IMR-90 (cell line): Measurements from ENCODE around the gene TCERG1L.

ENCODE experiments used
- BHLHE40 ChIP-seq: fragments of 150-350 bp; IDR thresholded peaks from 2 replicates; pipeline ENCODE4 v1.6.1; 2016; ENCODE audit warnings: mild to moderate bottlenecking, low read depth, low read length
- CEBPB ChIP-seq: IDR thresholded peaks from 2 replicates; pipeline ENCODE4 v1.6.1; 2012; ENCODE audit warnings: low read depth, low read length, improper control_type of control experiment
- ELK1 ChIP-seq: fragments of 150-350 bp; IDR thresholded peaks from 2 replicates; pipeline ENCODE4 v1.6.1; 2016; ENCODE audit warnings: low read depth, mild to moderate bottlenecking, low read length, moderate library complexity, borderline replicate concordance
- FOS ChIP-seq: fragments of 150-350 bp; IDR thresholded peaks from 2 replicates; pipeline ENCODE4 v1.6.1; 2016; ENCODE audit warnings: low read depth, low read length
- MAFK ChIP-seq: IDR thresholded peaks from 2 replicates; pipeline ENCODE4 v1.6.1; 2012; ENCODE audit warnings: low read depth, low read length, improper control_type of control experiment
- MAZ ChIP-seq: IDR thresholded peaks from 2 replicates; pipeline ENCODE4 v1.6.1; 2012; ENCODE audit warnings: low read depth, mild to moderate bottlenecking, low read length, improper control_type of control experiment, moderate library complexity, borderline replicate concordance
- MXI1 ChIP-seq: IDR thresholded peaks from 2 replicates; pipeline ENCODE4 v1.6.1; 2012; ENCODE audit warnings: low read depth, mild to moderate bottlenecking, low read length, moderate library complexity, borderline replicate concordance
- NFE2L2 ChIP-seq: fragments of 150-350 bp; IDR thresholded peaks from 2 replicates; pipeline ENCODE4 v1.6.1; 2016; ENCODE audit warnings: low read depth, mild to moderate bottlenecking, low read length
- POLR2A ChIP-seq: IDR thresholded peaks from 2 replicates; pipeline ENCODE4 v1.6.1; 2012; ENCODE audit warnings: mild to moderate bottlenecking, low read depth, low read length
- RAD21 ChIP-seq: IDR thresholded peaks from 2 replicates; pipeline ENCODE4 v1.6.1; 2012; ENCODE audit warnings: low read length, improper control_type of control experiment
- RCOR1 ChIP-seq: IDR thresholded peaks from 2 replicates; pipeline ENCODE4 v1.6.1; 2012; ENCODE audit warnings: mild to moderate bottlenecking, low read length, improper control_type of control experiment; ENCODE audit not compliant: insufficient replicate concordance
- SMC3 ChIP-seq: fragments of 150-350 bp; IDR thresholded peaks from 2 replicates; pipeline ENCODE4 v1.6.1; 2016; ENCODE audit warnings: low read depth, mild to moderate bottlenecking, antibody characterized with exemption, low read length, moderate library complexity
- TF ChIP-seq, protein P1 (sequence below): conservative IDR thresholded peaks from 2 replicates; pipeline ENCODE4 v1.5.1; 2012; ENCODE audit warnings: mild to moderate bottlenecking, low read depth, low read length, improper control_type of control experiment
- TF ChIP-seq, protein P2 (sequence below): fragments of 150-350 bp; IDR thresholded peaks from 2 replicates; pipeline ENCODE4 v1.6.1; 2017; ENCODE audit warnings: mild to moderate bottlenecking, antibody characterized with exemption, low read length, low read depth

DNA sequence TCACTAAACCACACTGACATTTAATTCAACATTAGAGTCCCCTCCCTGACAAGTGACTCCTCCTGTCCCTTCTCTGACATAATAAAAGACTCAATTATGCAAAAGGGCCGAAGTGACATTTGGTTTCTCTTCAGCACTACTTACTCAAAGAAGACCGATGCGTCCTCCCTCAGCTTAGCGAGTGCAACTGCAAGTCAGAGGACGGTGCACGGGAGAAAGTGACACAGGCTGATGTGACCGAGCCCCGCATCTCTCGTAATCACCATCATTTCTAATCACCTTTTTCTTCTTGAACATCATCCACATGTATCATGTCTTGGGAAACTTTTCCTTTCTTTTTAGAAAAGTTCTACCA lies 155.7 kb downstream of the TCERG1L start:
- TF ChIP-seq, protein P1, sequence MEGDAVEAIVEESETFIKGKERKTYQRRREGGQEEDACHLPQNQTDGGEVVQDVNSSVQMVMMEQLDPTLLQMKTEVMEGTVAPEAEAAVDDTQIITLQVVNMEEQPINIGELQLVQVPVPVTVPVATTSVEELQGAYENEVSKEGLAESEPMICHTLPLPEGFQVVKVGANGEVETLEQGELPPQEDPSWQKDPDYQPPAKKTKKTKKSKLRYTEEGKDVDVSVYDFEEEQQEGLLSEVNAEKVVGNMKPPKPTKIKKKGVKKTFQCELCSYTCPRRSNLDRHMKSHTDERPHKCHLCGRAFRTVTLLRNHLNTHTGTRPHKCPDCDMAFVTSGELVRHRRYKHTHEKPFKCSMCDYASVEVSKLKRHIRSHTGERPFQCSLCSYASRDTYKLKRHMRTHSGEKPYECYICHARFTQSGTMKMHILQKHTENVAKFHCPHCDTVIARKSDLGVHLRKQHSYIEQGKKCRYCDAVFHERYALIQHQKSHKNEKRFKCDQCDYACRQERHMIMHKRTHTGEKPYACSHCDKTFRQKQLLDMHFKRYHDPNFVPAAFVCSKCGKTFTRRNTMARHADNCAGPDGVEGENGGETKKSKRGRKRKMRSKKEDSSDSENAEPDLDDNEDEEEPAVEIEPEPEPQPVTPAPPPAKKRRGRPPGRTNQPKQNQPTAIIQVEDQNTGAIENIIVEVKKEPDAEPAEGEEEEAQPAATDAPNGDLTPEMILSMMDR: no peak
- TF ChIP-seq RAD21: no peak
- no peak for TF ChIP-seq BHLHE40
- no peak for TF ChIP-seq CEBPB
- no peak for TF ChIP-seq POLR2A
- no peak for TF ChIP-seq MAFK
- no peak for TF ChIP-seq RCOR1
- TF ChIP-seq, protein P2, sequence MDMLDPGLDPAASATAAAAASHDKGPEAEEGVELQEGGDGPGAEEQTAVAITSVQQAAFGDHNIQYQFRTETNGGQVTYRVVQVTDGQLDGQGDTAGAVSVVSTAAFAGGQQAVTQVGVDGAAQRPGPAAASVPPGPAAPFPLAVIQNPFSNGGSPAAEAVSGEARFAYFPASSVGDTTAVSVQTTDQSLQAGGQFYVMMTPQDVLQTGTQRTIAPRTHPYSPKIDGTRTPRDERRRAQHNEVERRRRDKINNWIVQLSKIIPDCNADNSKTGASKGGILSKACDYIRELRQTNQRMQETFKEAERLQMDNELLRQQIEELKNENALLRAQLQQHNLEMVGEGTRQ: no peak
- no peak for TF ChIP-seq NFE2L2
- no peak for TF ChIP-seq MXI1
- TF ChIP-seq FOS: no peak
- TF ChIP-seq MAZ: no peak
- no peak for TF ChIP-seq ELK1
- TF ChIP-seq SMC3: no peak
